ENCODE results near the gene KCNH4. TPM values are rescaled to one million over a fixed set of nuclear protein-coding genes. Genes with fewer than 3 reads are reported as not detected.
"Not testable (repeated sequence)": the region's sequence is repeated elsewhere in the genome, so short reads cannot be mapped to it uniquely, and the experiment has no call there.

The KCNH4 gene
- total and polyA plus RNA-seq, 7 donors, result 0.01 to 0.17 (median 0.08) TPM; not detected in 2

DNA sequence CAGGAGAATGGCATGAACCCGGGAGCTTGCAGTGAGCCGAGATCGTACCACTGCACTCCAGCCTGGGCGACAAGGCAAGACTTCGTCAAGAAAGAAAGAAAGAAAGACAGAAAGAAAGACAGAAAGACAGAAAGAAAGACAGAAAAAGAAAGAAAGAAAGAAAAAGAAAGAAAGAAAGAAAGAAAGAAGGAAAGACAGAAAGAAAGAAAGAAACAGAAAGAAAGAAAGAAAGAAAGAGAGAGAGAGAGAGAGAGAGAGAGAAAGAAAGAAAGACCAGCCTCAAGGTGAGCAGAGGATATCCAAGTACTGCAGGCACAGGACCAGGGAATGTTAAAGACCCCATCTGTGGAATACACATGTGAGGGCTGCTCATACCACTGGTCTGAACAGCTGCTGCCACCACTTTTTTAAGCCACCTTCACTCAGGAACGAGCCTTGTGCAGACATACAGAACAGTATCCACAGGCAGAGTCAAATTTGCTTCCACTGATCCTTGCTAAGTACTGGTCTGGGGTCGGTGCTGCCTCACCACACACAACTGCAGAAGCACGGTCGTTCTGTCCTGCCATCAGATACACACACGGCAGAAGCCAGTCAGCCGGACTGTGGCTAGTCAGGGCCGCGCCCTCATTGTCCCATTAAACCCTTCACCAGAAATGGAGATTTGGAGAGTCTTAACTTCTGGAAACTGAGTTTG is 33.9 kb downstream of the KCNH4 start:
- WGBS, 3 donors, result 65 to 74% (median 68%) methylated on average over 13 of the region's 13 CpGs
- TF ChIP-seq, protein P1, sequence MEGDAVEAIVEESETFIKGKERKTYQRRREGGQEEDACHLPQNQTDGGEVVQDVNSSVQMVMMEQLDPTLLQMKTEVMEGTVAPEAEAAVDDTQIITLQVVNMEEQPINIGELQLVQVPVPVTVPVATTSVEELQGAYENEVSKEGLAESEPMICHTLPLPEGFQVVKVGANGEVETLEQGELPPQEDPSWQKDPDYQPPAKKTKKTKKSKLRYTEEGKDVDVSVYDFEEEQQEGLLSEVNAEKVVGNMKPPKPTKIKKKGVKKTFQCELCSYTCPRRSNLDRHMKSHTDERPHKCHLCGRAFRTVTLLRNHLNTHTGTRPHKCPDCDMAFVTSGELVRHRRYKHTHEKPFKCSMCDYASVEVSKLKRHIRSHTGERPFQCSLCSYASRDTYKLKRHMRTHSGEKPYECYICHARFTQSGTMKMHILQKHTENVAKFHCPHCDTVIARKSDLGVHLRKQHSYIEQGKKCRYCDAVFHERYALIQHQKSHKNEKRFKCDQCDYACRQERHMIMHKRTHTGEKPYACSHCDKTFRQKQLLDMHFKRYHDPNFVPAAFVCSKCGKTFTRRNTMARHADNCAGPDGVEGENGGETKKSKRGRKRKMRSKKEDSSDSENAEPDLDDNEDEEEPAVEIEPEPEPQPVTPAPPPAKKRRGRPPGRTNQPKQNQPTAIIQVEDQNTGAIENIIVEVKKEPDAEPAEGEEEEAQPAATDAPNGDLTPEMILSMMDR (IDR thresholded peaks at IDR 0.05), result no peak
- Histone ChIP-seq H3K4me3 (no peak overlapping the region), H3K27me3 (ENCODE audit: insufficient read depth in 3 of 3, low read length in 2 of 3) (no peaks in the 10 kb centered on the region), H3K36me3 (ENCODE audit: insufficient read depth in 1 of 2, low read depth in 1 of 2) (peaks cover 0 to 26% of the 10 kb centered on the region in 2 donors), H3K9me3 (no peaks in the 10 kb centered on the region), H3K27ac (peak overlapping the region; percentile 57), H3K4me1 (peaks cover 47% of the 10 kb centered on the region)
- DNase-seq (no peak), ATAC-seq (no peak)
- intact Hi-C loops (cut with DNase I), result no loop called here

DNA sequence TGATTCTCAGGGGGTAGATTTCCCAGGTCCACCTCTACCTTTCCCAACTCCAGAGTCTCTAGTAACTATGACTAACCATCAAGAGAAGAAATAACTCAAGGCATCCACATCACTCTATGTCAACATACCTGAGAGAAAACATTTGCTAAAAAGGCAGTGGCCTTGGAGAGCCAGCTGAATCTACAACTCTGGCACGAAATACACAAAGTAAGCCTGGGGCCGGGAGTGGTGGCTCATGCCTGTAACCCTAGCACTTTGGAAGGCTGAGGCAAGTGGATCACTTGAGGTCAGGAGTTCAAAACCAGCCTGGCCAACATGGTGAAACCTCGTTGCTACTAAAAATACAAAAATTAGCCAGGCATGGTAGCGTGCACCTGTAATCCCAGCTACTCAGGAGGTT is 37.8 kb downstream of the KCNH4 start:
- Histone ChIP-seq H3K4me1 (peaks cover 65% of the 10 kb centered on the region), H3K27ac (peak overlapping the region; percentile 85)
- 23 to 33% (median 28%) methylated on average over 4 of the region's 4 CpGs for WGBS, 3 donors
- H3K9me3 ChIP-seq; H3K4me3 ChIP-seq; H3K36me3 ChIP-seq (ENCODE audit: insufficient read depth in 1 of 2, low read depth in 1 of 2); intact Hi-C loops (cut with DNase I); H3K27me3 ChIP-seq (ENCODE audit: insufficient read depth in 3 of 3, low read length in 2 of 3): not testable (repeated sequence)
- ATAC-seq (peak; percentile 58 to 79 (median 70)), DNase-seq (peak in 1 of 2 donors; percentile 72)

DNA sequence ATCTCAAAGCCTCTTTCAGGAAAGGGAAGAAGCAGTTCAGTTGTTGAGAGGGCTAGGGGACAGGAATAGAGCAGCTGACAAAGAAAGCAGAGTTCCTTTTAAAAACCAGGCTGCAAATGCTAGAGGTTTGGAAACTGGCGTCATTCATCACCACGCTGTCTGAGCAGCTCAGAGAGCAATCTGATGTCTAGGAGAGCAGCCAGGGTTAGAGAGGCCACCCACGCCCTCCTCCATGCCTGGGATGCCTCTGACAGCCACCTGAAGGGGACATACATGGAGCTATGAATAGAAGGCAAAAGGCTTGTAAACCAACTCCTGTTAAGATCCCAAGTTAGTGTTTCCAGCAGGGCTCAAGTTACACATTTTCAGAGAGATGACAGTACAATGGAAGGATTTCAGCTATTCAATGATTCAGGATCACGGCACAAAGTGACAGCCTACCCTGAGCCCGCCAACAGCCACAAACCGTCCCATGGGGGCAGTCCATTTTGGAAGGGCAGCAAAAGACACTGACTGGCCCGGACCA is 38.5 kb downstream of the KCNH4 start:
- Histone ChIP-seq H3K9me3 (no peaks in the 10 kb centered on the region), H3K36me3 (ENCODE audit: insufficient read depth in 1 of 2, low read depth in 1 of 2) (peaks cover 0 to 7% of the 10 kb centered on the region in 2 donors), H3K27me3 (ENCODE audit: insufficient read depth in 3 of 3, low read length in 2 of 3) (no peaks in the 10 kb centered on the region), H3K27ac (peak overlapping the region; percentile 85), H3K4me3 (no peak overlapping the region), H3K4me1 (peaks cover 72% of the 10 kb centered on the region)
- 30 to 31% (median 30%) methylated on average over 7 of the region's 7 CpGs for WGBS, 3 donors
- DNase-seq (peak; percentile 71 to 86), ATAC-seq (peak; percentile 87 to 93 (median 89))
- intact Hi-C loops (cut with DNase I), result no loop called here
- TF ChIP-seq, protein P1 (IDR thresholded peaks at IDR 0.05), result no peak

DNA sequence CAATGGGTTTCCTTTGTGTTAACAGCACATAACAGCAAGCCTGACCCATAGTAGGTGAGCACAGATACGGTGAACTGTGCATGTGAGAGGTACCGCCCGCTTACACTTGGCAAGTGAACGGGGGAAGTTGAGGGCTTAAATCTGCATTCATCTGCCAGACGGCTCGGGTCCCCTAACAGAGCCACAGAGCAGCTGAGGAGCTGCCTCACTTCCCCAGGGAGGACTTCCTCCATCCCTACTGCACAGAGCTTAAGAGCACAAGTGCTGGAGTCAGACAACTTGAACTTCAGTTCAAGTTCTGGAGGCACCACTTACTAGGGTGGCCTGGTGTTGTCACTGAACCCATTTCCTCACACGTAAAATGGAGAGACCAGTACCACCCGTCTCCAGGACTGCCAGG is 39.6 kb downstream of the KCNH4 start:
- intact Hi-C loops (cut with DNase I), result no loop called here
- TF ChIP-seq, protein P1 (IDR thresholded peaks at IDR 0.05), result no peak
- no peak overlapping the region for H3K4me3 ChIP-seq
- H3K27me3 ChIP-seq (ENCODE audit: insufficient read depth in 3 of 3, low read length in 2 of 3), result no peaks in the 10 kb centered on the region
- peak overlapping the region; percentile 85 for H3K27ac ChIP-seq
- H3K4me1 ChIP-seq, result peaks cover 82% of the 10 kb centered on the region
- 57 to 60% (median 58%) methylated on average over 8 of the region's 8 CpGs for WGBS, 3 donors
- peaks cover 0 to 15% of the 10 kb centered on the region in 2 donors for H3K36me3 ChIP-seq (ENCODE audit: insufficient read depth in 1 of 2, low read depth in 1 of 2)
- ATAC-seq, result no peak
- no peak for DNase-seq
- H3K9me3 ChIP-seq, result no peaks in the 10 kb centered on the region

DNA sequence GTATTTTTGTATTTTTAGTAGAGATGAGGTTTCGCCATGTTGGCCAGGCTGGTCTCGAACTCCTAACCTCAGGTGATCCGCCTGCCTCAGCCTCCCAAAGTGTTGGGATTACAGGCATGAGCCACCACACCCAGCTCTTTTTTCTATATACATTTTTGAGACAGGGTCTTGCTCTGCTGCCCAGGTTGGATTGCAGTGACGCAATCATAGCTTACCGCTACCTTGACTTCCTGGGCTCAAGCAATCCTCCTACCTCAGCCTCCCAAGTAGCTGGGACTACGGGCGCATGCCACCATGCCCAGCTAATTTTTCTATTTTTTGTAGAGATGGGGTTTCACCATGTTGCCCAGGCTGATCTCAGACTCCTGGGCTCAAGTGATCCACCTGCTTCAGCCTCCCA is 40.3 kb downstream of the KCNH4 start:
- 93 to 100% (median 95%) methylated on average over 7 of the region's 7 CpGs for WGBS, 3 donors
- peaks cover 89% of the 10 kb centered on the region for H3K4me1 ChIP-seq
- ATAC-seq; intact Hi-C loops (cut with DNase I); H3K27me3 ChIP-seq (ENCODE audit: insufficient read depth in 3 of 3, low read length in 2 of 3); DNase-seq; H3K4me3 ChIP-seq; H3K9me3 ChIP-seq: not testable (repeated sequence)
- H3K36me3 ChIP-seq (ENCODE audit: insufficient read depth in 1 of 2, low read depth in 1 of 2), result peaks cover 0 to 19% of the 10 kb centered on the region in 2 donors
- H3K27ac ChIP-seq, result peak overlapping the region; percentile 85
